Choroid plexus epithelial cell (primary cell): ENCODE measurements around the gene THSD8.
"Not testable (repeated sequence)": the region's sequence is repeated elsewhere in the genome, so short reads cannot be mapped to it uniquely, and the experiment has no call there.

Experiments used
- DNase-seq: peaks from one replicate; pipeline ENCODE4 v3.0.0-alpha.2; 2010; ENCODE audit warnings: low read depth
- H3K4me3 ChIP-seq: 2 replicates; pipeline ENCODE4 v1.5.1; 2011; ENCODE audit warnings: low read depth, mild to moderate bottlenecking, control low read depth, low read length, moderate library complexity
- CTCF ChIP-seq: conservative IDR thresholded peaks from 2 replicates; pipeline ENCODE4 v1.5.1; 2011; ENCODE audit warnings: low read depth, mild to moderate bottlenecking, control low read depth, inconsistent platforms, low read length, moderate library complexity

THSD8 gene

GRCh38 chr19:12840091-12841079 lies 38.5 kb downstream of the THSD8 start:
- DNase-seq: peak; percentile 69
- no peak for TF ChIP-seq CTCF

GRCh38 chr19:12841094-12841493 lies 39.2 kb downstream of the THSD8 start:
- DNase-seq: no peak
- no peak for TF ChIP-seq CTCF
- H3K4me3 ChIP-seq: peak overlapping the region; percentile 20

More at GRCh38 chr19:12840091-12841079, 38.5 kb downstream of the THSD8 start:
- H3K4me3 ChIP-seq: peak overlapping the region; percentile 20

GRCh38 chr19:12842511-12842910 lies 40.6 kb downstream of the THSD8 start:
- no peak for DNase-seq
- H3K4me3 ChIP-seq: no peak overlapping the region
- TF ChIP-seq CTCF: no peak

GRCh38 chr19:12843328-12843727 lies 41.5 kb downstream of the THSD8 start:
- DNase-seq: no peak
- H3K4me3 ChIP-seq: no peak overlapping the region
- TF ChIP-seq CTCF: no peak

- no peak for TF ChIP-seq CTCF
- H3K4me3 ChIP-seq: no peak overlapping the region
- no peak for DNase-seq
Observed at GRCh38 chr19:12843999-12844732, 42.3 kb downstream of the THSD8 start.

GRCh38 chr19:12846613-12847012 lies 44.7 kb downstream of the THSD8 start:
- H3K4me3 ChIP-seq, DNase-seq: not testable (repeated sequence)
